H1 (cell line): ENCODE results near the gene YWHAG. TPM values are rescaled to one million over a fixed set of nuclear protein-coding genes. Genes with fewer than 3 reads are reported as not detected.

Source experiments
- CTCF ChIA-PET: fragments of 300-600 bp; sonication (Branson Sonifier 250); formaldehyde crosslinking; loops from one replicate; lab custom pipeline; 2021; ENCODE audit not compliant: partially characterized antibody; lab: Charles Lee
- POLR2A ChIA-PET: fragments of 300-600 bp; sonication (Branson Sonifier 250); formaldehyde crosslinking; loops from one replicate; lab custom pipeline; 2021; ENCODE audit warnings: inconsistent platforms; ENCODE audit not compliant: partially characterized antibody; lab: Charles Lee
- DNase-seq, 2 experiments: peaks; one replicate each; pipeline versions ENCODE4 v3.0.0 to v3.0.0-alpha.2; 2010 to 2022; ENCODE audit warnings: low spot score in 2 of 2, low read depth in 1 of 2, mixed read lengths in 1 of 2
- FAIRE-seq: peaks from 2 replicates; lab custom pipeline; 2011; peaks lifted over from hg19 to GRCh38; lab: Jason Lieb, UNC
- H2AFZ ChIP-seq: 2 replicates; pipeline ENCODE4 v1.8.1; 2012; ENCODE audit warnings: low read length, inconsistent platforms
- H2AK5ac ChIP-seq: 2 replicates; pipeline ENCODE4 v1.6.1; 2013; ENCODE audit warnings: low read depth, low read length
- H2BK120ac ChIP-seq: replicated peaks from 2 replicates; pipeline ENCODE3; 2013; ENCODE audit warnings: low read depth, low read length, inconsistent platforms
- H2BK12ac ChIP-seq: 2 replicates; pipeline ENCODE4 v1.6.1; 2013; ENCODE audit warnings: low read depth, low read length
- H2BK15ac ChIP-seq: 2 replicates; pipeline ENCODE4 v1.6.1; 2013; ENCODE audit warnings: low read length
- H2BK20ac ChIP-seq: 2 replicates; pipeline ENCODE4 v1.6.1; 2013; ENCODE audit warnings: low read length
- H2BK5ac ChIP-seq: 2 replicates; pipeline ENCODE4 v1.6.1; 2013; ENCODE audit warnings: low read depth, low read length
- H3K14ac ChIP-seq: 2 replicates; pipeline ENCODE4 v1.6.1; 2013; ENCODE audit warnings: inconsistent platforms; ENCODE audit not compliant: insufficient read length
- H3K18ac ChIP-seq: 2 replicates; pipeline ENCODE4 v1.6.1; 2013; ENCODE audit warnings: low read length; ENCODE audit errors: extremely low read depth
- H3K23ac ChIP-seq: 2 replicates; pipeline ENCODE4 v1.6.1; 2013; ENCODE audit warnings: inconsistent platforms; ENCODE audit not compliant: insufficient read length
- H3K23me2 ChIP-seq: 2 replicates; pipeline ENCODE4 v1.6.1; 2013; ENCODE audit warnings: low read depth, low read length
- H3K27ac ChIP-seq: 2 replicates; pipeline ENCODE4 v1.6.1; 2011; ENCODE audit warnings: low read depth, low read length, inconsistent platforms
- H3K27me3 ChIP-seq, 4 experiments: replicated peaks in 1 of 4; 1 replicate in 1 of 4; 2 replicates in 3 of 4; pipeline versions ENCODE4 v1.6.1 to v1.8.1; 2011 to 2013; ENCODE audit warnings: low read length in 3 of 4, mild to moderate bottlenecking in 3 of 4, inconsistent platforms in 2 of 4, mixed read lengths in 2 of 4, moderate library complexity in 1 of 4; ENCODE audit not compliant: control insufficient read depth in 3 of 4, insufficient read depth in 3 of 4; ENCODE audit errors: extremely low read depth in 1 of 4
- H3K36me3 ChIP-seq, 4 experiments: 2 replicates each; pipeline versions ENCODE4 v1.6.1 to v1.8.1; 2011 to 2013; ENCODE audit warnings: mild to moderate bottlenecking in 4 of 4, low read length in 3 of 4, moderate library complexity in 2 of 4, control low read depth in 1 of 4, inconsistent platforms in 1 of 4; ENCODE audit not compliant: insufficient read depth in 4 of 4, control insufficient read depth in 2 of 4
- H3K4ac ChIP-seq: replicated peaks from 2 replicates; pipeline ENCODE3; 2013; ENCODE audit warnings: low read length, low read depth, mixed read lengths, inconsistent platforms; ENCODE audit not compliant: insufficient read length
- H3K4me1 ChIP-seq, 4 experiments: replicated peaks in 1 of 4; 1 replicate in 1 of 4; 2 replicates in 3 of 4; pipeline versions ENCODE4 v1.6.1 to v1.8.1; 2011 to 2013; ENCODE audit warnings: low read length in 3 of 4, inconsistent platforms in 2 of 4, mixed read lengths in 1 of 4; ENCODE audit not compliant: insufficient read depth in 4 of 4, control insufficient read depth in 3 of 4
- H3K4me2 ChIP-seq, 2 experiments: 2 replicates each; pipeline versions ENCODE4 v1.6.1 to v1.8.1; 2011 to 2013; ENCODE audit warnings: low read depth in 2 of 2, low read length in 2 of 2, control low read depth in 1 of 2, inconsistent platforms in 1 of 2, mild to moderate bottlenecking in 1 of 2; ENCODE audit not compliant: insufficient read depth in 1 of 2
- H3K4me3 ChIP-seq, 4 experiments: fragments of 200-600, 300-600 bp in 1 of 4; sonication (generic), shearing (Covaris generic), sonication (Bioruptor Twin) in 1 of 4; 2 replicates each; pipeline versions ENCODE4 v1.5.1 to v1.8.1; 2011 to 2016; ENCODE audit warnings: low read length in 4 of 4, low read depth in 3 of 4, control low read depth in 2 of 4, inconsistent platforms in 2 of 4, mild to moderate bottlenecking in 2 of 4, mixed read lengths in 1 of 4, moderate library complexity in 1 of 4; ENCODE audit not compliant: insufficient read depth in 2 of 4; ENCODE audit errors: extremely low read depth in 1 of 4
- H3K56ac ChIP-seq: replicated peaks from 2 replicates; pipeline ENCODE3; 2013; ENCODE audit warnings: low read depth, mild to moderate bottlenecking, mixed read lengths, low read length, inconsistent platforms; ENCODE audit not compliant: insufficient read length
- H3K79me1 ChIP-seq: 2 replicates; pipeline ENCODE4 v1.6.1; 2013; ENCODE audit warnings: low read depth, low read length, control low read depth
- H3K79me2 ChIP-seq, 2 experiments: 2 replicates each; pipeline versions ENCODE4 v1.6.1 to v1.8.1; 2012 to 2013; ENCODE audit warnings: low read length in 2 of 2, mild to moderate bottlenecking in 2 of 2, inconsistent platforms in 1 of 2; ENCODE audit not compliant: insufficient read depth in 2 of 2, control insufficient read depth in 1 of 2
- H3K9ac ChIP-seq, 4 experiments: replicated peaks in 1 of 4; 1 replicate in 1 of 4; 2 replicates in 3 of 4; pipeline versions ENCODE4 v1.6.1 to v1.8.1; 2011 to 2013; ENCODE audit warnings: low read depth in 3 of 4, low read length in 3 of 4, control low read depth in 2 of 4, mild to moderate bottlenecking in 2 of 4, moderate library complexity in 2 of 4, inconsistent platforms in 1 of 4; ENCODE audit errors: extremely low read depth in 1 of 4
- H3K9me3 ChIP-seq, 2 experiments: 2 replicates each; pipeline versions ENCODE4 v1.6.1 to v1.8.1; 2012 to 2013; ENCODE audit warnings: mild to moderate bottlenecking in 2 of 2, moderate library complexity in 2 of 2, control low read depth in 1 of 2, inconsistent platforms in 1 of 2, low read depth in 1 of 2, low read length in 1 of 2, mixed read lengths in 1 of 2; ENCODE audit not compliant: insufficient read depth in 2 of 2
- H4K20me1 ChIP-seq, 2 experiments: replicated peaks in 1 of 2; 2 replicates each; pipeline versions ENCODE3 to v1.8.1; 2011 to 2013; ENCODE audit warnings: inconsistent platforms in 2 of 2, low read length in 2 of 2, mild to moderate bottlenecking in 1 of 2; ENCODE audit not compliant: insufficient read depth in 2 of 2, control insufficient read depth in 1 of 2
- H4K5ac ChIP-seq: 2 replicates; pipeline ENCODE4 v1.6.1; 2013; ENCODE audit warnings: low read length, low read depth, mixed read lengths, inconsistent platforms; ENCODE audit not compliant: insufficient read length
- H4K8ac ChIP-seq: 2 replicates; pipeline ENCODE4 v1.8.0; 2013; ENCODE audit warnings: mild to moderate bottlenecking, moderate library complexity, low read length, inconsistent platforms; ENCODE audit not compliant: insufficient read depth; ENCODE audit errors: extremely low read depth
- H4K91ac ChIP-seq: replicated peaks from 2 replicates; pipeline ENCODE3; 2013; ENCODE audit warnings: low read length, mixed read lengths, inconsistent platforms; ENCODE audit not compliant: insufficient read length
- EP300 ChIP-seq, 2 experiments: IDR thresholded peaks; 1 replicate in 1 of 2; 2 replicates in 1 of 2; pipeline ENCODE4 v1.6.1; 2011 to 2012; ENCODE audit warnings: low read depth in 2 of 2, low read length in 2 of 2, mild to moderate bottlenecking in 2 of 2, borderline replicate concordance in 1 of 2, inconsistent platforms in 1 of 2, moderate library complexity in 1 of 2
- NANOG ChIP-seq: IDR thresholded peaks from 2 replicates; pipeline ENCODE4 v1.6.1; 2011; ENCODE audit warnings: low read length, low read depth, mild to moderate bottlenecking, inconsistent platforms; ENCODE audit not compliant: insufficient read depth, poor library complexity, severe bottlenecking
- SP1 ChIP-seq: IDR thresholded peaks from 2 replicates; pipeline ENCODE4 v1.6.1; 2011; ENCODE audit warnings: low read depth, low read length
- TBP ChIP-seq: IDR thresholded peaks from 2 replicates; pipeline ENCODE4 v1.6.1; 2011; ENCODE audit warnings: low read depth, low read length, improper control_type of control experiment
- WGBS, 2 experiments: shearing (Covaris generic) in 1 of 2; methylation state at CpG; one replicate each; pipeline versions ENCODE4 v1.1.6 to v1.1.7; 2013 to 2015; ENCODE audit warnings: low lambda C conversion rate in 2 of 2, mixed read lengths in 2 of 2, inconsistent platforms in 1 of 2, low coverage in 1 of 2, missing lambda C conversion rate in 1 of 2; ENCODE audit not compliant: insufficient replicate concordance in 2 of 2, insufficient coverage in 1 of 2, insufficient read length in 1 of 2; ENCODE audit errors: extremely low coverage in 1 of 2, missing lambda C conversion rate in 1 of 2; 5-methylcytosine and 5-hydroxymethylcytosine counted together
- polyA plus RNA-seq, 7 experiments: library from polyadenylated mRNA; depleted of rRNA in 3 of 7; stranded (reverse) in 5 of 7; unstranded in 2 of 7; fragments of >200 nt in 5 of 7; fragments of 200-250 nt in 2 of 7; gene quantifications; 1 replicate in 5 of 7; 2 replicates in 1 of 7; 4 replicates in 1 of 7; pipeline versions ENCODE4 v1.2.1 to v1.2.3, GENCODE V29; 2011 to 2013; ENCODE audit warnings: missing spikeins in 2 of 7, mixed read lengths in 2 of 7
- total RNA-seq: library from RNA; stranded (reverse); fragmentation: NEBNext Ultra II Directional; extraction: Animal tissue kit (Norgen Biotek cat#: 25700); gene quantifications from 2 replicates; pipeline ENCODE4 v1.2.1, GENCODE V29; 2021
- TF ChIP-seq, protein P1 (sequence below): IDR thresholded peaks from 2 replicates; pipeline ENCODE4 v1.6.1; 2011; ENCODE audit warnings: low read length, improper control_type of control experiment

YWHAG gene
- total and polyA plus RNA-seq, 2 of the 8 experiments (the other 6 are each of a cell fraction or from before 2014, with no cell fraction given) = 57.2 to 241 TPM

DNA sequence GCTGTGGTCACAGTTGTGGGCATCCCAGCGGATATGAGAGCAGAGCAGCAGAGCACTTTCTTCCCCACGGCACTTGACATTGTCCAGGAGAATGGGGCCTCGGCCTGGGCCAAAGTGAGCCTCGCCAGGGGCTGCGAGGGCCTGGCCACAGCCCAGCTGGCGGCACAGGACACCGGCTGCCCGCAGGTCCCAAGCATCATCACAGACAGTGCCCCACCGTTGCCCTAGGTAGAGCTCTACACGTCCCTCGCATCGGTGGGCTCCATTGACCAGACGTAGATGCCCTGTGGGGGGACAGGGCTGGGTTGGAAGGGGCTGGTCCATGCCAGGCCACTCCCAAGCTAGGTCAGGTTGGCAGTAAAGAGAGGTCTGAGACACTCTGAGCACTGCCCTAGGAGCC lies 31.3 kb upstream of the YWHAG start:
- Histone ChIP-seq H2BK120ac (no peak overlapping the region), H2BK15ac (peak overlapping the region; percentile 25; the same call in 1 of the 2 replicates), H4K20me1 (no peaks in the 10 kb centered on the region), H2AK5ac (no peak overlapping the region), H3K9me3 (no peaks in the 10 kb centered on the region), H3K23me2 (peaks cover 6% of the 10 kb centered on the region), H2BK20ac (peak overlapping the region; percentile 89; the same call in 1 of the 2 replicates), H3K4ac (no peak overlapping the region), H4K91ac (peak overlapping the region; percentile 62), H3K27me3 (no peaks in the 10 kb centered on the region), H3K36me3 (no peaks in the 10 kb centered on the region), H3K79me2 (no peaks in the 10 kb centered on the region), H3K79me1 (no peaks in the 10 kb centered on the region), H3K23ac (no peak overlapping the region), H4K8ac (no peak overlapping the region; the same call in 1 of the 2 replicates), H3K27ac (no peak overlapping the region), H3K4me1 (peaks cover 4 to 7% (median 5%) of the 10 kb centered on the region in 4 experiments; a peak in 6 of 7 replicates), H3K18ac (no peak overlapping the region), H3K4me3 (no peak overlapping the region), H3K14ac (no peak overlapping the region), H3K56ac (no peak overlapping the region), H3K9ac (no peak overlapping the region), H2AFZ (no peak overlapping the region), H4K5ac (no peak overlapping the region), H3K4me2 (no peak overlapping the region), H2BK5ac (peak overlapping the region; percentile 67; the same call in 1 of the 2 replicates), H2BK12ac (peak overlapping the region; percentile 60; the same call in 1 of the 2 replicates)
- 92% methylated on average over 13 of the region's 13 CpGs; no CpG with 5 or more reads in 1 of the 2 experiments for WGBS, 2 experiments
- TF ChIP-seq SP1 (no peak), NANOG (no peak), TBP (no peak), EP300 (IDR thresholded peaks at IDR 0.05; ENCODE audit: borderline replicate concordance in 1 of 2, low read depth in 2 of 2, low read length in 2 of 2) (no peak)
- TF ChIP-seq, protein P1, sequence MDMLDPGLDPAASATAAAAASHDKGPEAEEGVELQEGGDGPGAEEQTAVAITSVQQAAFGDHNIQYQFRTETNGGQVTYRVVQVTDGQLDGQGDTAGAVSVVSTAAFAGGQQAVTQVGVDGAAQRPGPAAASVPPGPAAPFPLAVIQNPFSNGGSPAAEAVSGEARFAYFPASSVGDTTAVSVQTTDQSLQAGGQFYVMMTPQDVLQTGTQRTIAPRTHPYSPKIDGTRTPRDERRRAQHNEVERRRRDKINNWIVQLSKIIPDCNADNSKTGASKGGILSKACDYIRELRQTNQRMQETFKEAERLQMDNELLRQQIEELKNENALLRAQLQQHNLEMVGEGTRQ = no peak
- DNase-seq = no peak
- ChIA-PET CTCF (interaction anchor here (0.8 to 1.7 kb wide), 2 partner anchors 9 to 26 kb away, joined by 4 to 5 read pairs; no protein-coding TSS in a partner anchor), POLR2A (interaction anchor here (0.9 to 1.8 kb wide), 5 partner anchors 9 to 31 kb away, joined by 3 to 4 read pairs (median 3); partner anchors contain the start of gene YWHAG)
- no peak for FAIRE-seq
